ENCODE results near the gene RAPGEF3. TPM values are rescaled to one million over a fixed set of nuclear protein-coding genes. Genes with fewer than 3 reads are reported as not detected.

The RAPGEF3 gene
- total and polyA plus RNA-seq, 9 of the 15 experiments (the other 6 are each of a cell fraction or from before 2014, with no cell fraction given) = 0.03 to 0.78 (median 0.37) TPM; not detected in 1

DNA sequence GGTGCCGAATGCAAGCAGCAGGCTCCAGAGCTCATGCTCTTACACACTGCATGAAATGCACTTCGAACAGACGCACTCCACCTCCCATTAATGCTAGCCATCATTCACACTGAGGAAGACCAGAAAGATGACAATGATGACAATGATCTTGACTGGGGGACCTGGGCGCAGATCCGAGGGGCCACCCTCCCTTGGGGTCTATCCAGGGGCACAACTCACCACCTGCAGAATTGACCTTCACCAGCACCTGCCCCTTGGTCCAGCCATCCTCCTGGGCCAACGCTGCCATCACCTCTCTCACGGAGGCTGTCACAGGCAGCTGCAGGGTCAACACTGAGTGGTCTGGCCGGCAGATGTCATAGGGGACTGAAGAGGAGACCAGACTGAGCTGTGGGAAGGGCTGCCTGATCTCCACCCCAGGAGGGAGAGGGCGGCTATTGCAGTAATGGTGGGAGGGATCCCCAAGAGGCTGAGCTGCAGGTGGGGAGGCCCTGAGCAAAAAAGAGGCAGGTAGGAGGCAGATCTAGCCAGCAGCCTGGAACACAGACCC, 15.3 kb downstream of the RAPGEF3 start (continued):
- TF ChIP-seq, protein P1, sequence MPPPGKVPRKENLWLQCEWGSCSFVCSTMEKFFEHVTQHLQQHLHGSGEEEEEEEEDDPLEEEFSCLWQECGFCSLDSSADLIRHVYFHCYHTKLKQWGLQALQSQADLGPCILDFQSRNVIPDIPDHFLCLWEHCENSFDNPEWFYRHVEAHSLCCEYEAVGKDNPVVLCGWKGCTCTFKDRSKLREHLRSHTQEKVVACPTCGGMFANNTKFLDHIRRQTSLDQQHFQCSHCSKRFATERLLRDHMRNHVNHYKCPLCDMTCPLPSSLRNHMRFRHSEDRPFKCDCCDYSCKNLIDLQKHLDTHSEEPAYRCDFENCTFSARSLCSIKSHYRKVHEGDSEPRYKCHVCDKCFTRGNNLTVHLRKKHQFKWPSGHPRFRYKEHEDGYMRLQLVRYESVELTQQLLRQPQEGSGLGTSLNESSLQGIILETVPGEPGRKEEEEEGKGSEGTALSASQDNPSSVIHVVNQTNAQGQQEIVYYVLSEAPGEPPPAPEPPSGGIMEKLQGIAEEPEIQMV (tag; conservative IDR thresholded peaks at IDR 0.05; ENCODE audit: low read depth) = no peak
- TF ChIP-seq ARID3B (CRISPR knock-in tag; IDR thresholded peaks at IDR 0.05; ENCODE audit: borderline replicate concordance) (no peak), THRB (CRISPR knock-in tag; conservative IDR thresholded peaks at IDR 0.05) (no peak), CBFB (CRISPR knock-in tag; IDR thresholded peaks at IDR 0.05) (no peak), SNIP1 (IDR thresholded peaks at IDR 0.05; ENCODE audit: low read depth) (no peak), ETV1 (tag; conservative IDR thresholded peaks at IDR 0.05; ENCODE audit: low read depth) (no peak), CBX5 (IDR thresholded peaks at IDR 0.05; ENCODE audit: borderline replicate concordance, low read depth) (no peak)
- TF ChIP-seq, protein P2, sequence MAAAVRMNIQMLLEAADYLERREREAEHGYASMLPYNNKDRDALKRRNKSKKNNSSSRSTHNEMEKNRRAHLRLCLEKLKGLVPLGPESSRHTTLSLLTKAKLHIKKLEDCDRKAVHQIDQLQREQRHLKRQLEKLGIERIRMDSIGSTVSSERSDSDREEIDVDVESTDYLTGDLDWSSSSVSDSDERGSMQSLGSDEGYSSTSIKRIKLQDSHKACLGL (CRISPR knock-in tag; IDR thresholded peaks at IDR 0.05; ENCODE audit: borderline replicate concordance, poor library complexity, severe bottlenecking) = no peak
